IPS-NIHi7 (cell line): ENCODE data around the gene PDSS2.
A peak's percentile ranks its signal among the peaks of the same experiment; 100 is the strongest.
"Not testable (repeated sequence)": the region's sequence is repeated elsewhere in the genome, so short reads cannot be mapped to it uniquely, and the experiment has no call there.

Source experiments
- DNase-seq: peaks from one replicate; pipeline ENCODE4 v3.0.0; 2012; ENCODE audit warnings: mixed read lengths; ENCODE audit errors: extremely low spot score

The PDSS2 gene

DNA sequence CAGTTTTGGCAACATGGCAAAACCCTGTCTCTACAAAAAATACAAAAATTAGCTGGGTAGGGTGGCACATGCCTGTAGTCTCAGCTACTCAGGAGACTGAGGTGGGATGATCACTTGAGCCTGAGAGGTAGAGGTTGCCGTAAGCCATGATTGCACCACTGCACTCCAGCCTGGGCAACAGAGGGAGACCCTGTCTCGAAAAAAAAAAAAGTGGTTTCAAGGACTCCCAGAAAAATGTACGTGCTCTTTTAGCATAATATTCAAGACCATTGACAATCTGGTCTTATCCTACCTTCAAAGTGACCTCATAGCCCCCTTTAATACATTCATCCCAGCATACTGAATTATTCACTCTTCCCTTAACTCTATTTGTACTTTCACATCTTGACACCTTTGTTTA, 16.0 kb upstream of the PDSS2 start:
- not testable (repeated sequence) for DNase-seq

DNA sequence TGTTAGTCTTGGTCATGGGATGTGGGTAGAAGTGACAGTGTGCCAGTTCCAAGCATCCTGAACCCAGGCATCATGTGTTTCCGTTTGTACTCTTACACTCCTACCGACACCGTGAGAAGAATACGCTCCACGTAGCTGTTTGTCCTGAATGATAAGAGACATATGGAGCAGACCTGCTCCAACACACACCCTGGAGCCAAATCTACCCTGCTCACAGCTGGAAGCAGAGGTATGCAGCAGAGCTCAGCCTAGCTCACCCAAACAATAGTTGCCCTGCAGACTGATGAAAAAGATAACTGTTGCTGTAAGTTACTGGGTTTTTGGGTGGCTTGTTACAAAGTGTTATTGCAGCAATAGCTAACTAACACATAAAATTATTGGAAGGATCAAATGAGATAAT, 14.3 kb upstream of the PDSS2 start:
- no peak for DNase-seq

DNA sequence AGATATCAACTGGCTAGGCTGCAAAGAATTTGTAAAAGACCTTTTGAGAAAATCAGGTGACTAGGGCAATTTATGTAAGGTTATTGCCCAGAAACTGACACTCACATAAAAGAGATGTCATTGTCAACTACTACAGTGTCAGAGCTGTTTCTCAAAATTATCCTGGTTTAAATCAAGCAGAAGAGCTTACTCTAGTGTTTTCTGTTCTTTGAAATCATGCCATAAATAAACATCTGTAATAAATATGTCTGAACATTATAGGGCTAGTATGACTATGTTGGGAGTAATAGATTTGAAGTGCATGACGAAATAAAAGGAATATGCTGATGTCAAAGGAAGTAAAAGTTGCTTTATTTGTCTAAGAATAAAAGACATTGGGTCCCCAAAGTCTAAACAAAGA, 11.0 kb upstream of the PDSS2 start:
- DNase-seq: no peak

DNA sequence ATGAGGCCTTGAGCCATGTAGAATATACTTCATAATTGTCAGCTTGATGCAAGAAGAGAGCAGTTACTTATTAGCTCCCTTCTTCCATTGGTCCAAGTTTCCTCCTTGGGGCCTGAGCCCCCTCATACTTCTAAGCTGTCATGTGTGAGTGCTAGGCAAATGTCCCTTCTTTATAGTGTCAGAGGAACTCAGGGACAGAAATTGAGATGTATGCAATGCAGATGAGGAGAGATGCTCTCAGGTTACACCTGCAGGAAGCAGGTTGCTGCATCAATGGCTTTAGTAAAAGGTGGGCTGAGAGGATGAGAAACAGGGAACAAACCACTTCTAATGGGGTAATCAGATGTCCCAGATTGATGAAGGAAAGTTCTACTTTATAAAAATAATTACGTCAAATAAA, 6.7 kb upstream of the PDSS2 start:
- DNase-seq: no peak

DNA sequence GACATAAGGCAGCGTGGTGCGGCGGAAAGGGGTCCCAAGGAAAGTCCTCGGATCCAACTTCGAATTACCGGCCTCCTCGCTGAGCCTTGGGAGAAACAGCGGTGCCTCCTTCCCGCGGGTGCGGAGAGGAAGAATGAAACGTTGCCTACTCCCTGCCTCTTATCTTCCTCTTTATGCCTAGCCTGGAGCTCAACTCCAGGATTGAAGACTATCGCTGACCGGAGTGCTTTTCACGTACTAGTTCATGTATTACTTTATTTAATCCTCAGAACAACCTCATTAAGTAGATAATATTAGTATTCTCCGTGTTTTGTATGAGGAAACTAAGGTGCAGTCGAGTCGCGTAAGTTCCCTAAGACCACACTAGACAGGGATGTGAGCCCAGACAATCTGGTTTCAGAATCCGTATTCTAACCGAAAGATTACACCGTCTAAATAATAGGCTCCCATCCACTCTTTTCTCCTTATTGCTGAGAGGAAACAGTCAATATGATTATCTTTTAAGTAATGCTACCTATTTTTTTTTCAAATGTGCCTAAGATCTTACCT, 793 bp upstream of the PDSS2 start:
- peak; percentile 36 for DNase-seq

DNA sequence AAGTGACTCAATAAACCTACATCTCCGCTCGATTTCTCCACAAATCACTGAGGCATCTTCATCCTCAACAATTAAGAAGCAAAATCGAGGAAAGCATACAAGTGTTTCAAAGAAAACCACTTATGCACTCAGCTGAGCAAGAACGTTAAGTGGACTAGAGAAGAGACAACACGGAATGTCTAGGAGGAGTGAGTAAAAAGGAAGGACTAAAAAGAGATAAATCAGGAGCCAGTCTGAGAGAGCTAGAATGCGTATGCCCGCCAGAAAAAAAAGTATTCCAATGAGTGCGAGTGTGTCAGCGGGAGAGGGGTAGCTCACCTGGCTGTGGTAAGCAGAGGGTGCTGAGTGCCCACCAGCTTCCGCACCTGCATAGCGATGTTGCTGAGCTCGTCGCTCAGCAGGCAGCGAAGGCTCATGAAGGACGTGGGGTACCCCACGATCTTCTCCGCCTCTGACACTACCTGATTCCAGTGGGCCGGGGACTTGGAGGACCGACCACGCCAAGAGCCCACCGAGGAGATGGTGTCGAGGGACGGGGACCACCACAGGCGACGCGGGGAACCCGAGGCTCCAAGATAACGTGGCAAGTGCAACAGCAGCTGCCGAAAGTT, 587 bp downstream of the PDSS2 start:
- DNase-seq: peak; percentile 47

DNA sequence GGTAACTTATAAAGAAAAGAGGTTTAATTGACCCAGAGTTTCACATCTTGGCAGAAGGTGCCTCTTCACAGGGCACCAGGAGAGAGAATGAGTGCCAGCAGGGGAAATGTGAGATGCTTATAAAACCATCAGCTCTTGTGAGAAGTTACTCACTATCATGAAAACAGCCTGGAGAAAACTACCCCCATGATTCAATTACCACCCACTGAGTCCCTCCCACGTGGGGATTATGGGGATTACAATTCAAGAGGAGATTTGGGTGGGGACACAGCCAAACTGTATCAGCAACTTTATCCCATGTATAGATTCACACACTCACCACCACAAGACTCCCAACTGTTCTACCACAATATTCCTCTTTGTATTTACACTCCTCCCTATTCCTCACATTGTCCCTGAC, 10.6 kb downstream of the PDSS2 start:
- DNase-seq: no peak

DNA sequence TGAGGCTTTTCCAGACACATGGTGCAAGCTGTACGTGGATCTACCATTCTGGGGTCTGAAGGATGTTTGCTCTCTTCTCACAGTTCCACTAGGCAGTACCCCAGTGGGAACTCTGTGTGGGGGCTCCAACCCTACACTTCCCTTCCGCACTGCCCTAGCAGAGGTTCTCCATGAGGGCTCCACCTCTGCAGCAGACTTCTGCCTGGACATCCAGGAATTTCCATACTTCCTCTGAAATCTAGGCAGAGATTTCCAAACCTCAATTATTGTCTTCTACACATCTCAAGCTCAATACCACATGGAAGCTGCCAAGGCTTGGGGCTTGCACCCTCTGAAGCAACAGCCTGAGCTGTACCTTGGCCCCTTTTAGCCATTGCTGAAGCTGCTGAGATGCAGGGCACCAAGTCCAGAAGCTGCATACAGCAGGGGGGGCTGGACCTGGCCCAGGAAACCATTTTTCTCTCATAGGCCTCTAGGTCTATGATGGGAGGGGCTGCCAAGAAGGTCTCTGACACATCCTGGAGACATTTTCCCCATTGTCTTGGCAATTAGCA, 11.6 kb downstream of the PDSS2 start:
- DNase-seq: no peak

DNA sequence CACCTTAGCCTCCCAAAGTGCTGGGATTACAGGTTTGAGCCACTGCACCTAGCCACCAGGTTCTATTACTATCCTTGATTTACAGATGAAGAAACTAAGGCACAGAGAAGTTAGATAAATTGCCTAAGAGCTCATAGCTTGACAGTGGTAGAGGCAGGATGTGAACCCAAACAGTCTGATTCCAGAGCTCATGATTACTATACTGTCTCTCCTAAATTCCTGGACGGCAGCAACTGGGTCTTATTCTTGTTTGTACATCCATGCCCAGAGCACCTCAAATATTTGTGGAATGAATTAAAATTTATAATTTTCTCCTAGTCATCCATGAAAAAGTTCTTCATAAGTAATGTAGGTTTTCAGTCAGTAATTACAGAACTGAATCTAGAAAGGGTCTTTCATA, 15.1 kb downstream of the PDSS2 start:
- no peak for DNase-seq

DNA sequence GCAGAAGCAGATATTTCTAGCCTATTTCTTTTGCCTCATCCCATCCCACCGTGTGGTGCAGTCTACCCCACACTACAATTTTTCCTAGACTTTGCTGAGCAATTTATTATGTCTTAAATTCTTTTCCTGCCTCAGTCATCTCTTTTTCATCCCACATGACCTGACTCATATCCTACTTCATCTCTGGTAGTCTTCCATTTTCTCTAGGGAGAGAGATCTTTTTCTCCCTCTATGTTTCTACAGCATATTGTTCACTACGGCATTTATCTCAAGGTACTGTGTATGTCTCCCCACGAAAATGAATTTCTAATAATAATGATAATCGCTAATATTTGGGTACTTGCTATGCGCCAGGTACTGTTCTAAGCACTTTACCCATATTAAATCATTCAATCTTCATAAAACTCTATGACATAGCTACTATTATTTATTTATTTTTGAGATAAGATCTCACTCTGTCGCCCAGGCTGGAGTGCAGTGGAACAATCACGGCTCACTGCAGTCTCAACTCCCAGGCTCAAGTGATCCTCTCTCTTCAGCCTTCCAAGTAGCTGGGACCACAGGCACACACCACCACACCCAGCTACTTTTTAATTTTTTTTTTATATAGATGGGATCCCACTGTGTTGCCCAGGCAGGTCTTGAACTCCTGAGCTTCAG, 15.6 kb downstream of the PDSS2 start:
- no peak for DNase-seq

DNA sequence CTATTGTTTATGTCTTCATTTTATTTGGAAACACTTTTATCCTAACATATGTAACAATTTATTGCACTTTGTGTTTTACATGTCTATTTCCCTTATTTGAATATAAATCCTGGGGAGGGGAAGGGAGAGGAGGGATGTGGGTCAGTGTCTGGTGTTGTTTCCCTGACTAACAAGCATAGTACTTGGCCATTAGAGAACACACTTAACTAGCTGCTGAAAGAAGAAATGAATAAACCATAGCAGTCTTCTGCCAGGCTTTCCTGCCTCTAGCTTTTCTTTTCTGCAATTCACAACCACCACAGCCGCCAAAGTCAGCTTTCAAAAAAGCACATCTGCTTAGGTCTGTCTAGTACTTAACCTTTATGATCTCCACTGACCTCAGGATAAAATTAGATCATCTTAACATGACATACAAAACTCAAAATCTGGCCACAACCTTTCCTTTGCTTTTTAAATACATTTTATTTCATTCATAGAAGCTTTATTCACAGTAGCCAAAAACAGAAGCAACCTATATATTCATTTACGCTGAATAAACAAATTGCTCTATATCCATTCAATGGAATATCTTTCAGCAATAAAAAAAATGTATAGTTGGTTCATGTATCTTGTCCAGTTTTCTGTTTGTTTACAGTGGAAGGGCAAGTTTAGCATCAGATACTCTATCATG, 16.3 kb downstream of the PDSS2 start:
- no peak for DNase-seq

DNA sequence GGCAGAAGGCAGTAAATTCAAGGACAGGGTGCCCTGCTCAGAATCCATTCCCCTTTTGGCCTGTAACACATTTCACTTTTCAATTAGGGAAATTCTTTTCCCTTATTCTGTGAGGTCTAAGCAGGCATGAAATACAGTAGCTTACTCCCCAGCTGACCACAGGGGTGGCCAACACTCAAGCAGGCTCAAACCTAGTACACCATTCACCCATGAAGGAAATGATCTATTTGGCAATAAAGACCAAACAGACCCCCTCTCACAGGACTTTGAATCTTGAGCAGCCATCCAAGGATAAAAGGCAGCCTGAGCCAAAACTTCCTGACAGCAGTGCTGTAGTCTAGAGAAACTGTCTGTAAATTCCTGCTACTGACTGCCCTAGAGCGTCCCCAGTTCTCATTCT, 17.7 kb downstream of the PDSS2 start:
- no peak for DNase-seq

DNA sequence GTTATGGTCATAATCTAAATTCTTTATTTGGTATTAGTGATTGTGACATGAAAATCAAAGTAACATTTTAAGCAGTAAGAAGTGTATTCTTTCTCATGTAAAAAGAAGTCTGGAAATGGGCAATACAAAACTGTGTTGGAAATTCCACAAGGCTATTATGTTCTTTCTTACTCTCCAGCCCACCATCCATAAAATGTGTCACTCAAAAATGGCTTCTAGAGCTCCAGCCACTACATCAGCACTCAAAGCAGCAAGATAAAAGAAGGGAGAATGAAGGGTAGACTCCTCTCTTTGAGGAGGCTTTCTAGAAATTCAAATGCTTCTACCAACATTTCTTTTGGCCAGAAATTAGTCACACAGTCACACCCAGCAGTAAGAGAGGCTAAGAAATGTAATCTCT, 18.4 kb downstream of the PDSS2 start:
- DNase-seq: no peak

DNA sequence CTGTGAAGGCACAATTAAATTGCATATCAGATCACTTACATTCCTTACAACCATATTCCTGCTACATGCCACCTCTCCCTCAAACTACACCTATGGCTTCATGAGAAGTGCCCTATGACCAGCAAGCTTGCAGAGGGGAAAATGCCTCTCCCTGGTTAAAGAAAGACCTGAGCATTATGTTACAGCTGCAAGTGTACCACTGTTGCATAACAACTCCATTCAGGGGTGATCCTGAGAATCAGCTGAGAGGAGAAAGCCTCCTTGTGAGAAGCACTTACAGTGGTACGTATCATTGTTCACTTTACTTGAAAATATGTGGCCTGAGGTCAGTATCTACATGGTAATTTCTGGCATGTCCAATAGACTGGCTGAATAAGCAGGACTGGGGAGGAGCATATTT, 20.0 kb downstream of the PDSS2 start:
- DNase-seq: no peak

DNA sequence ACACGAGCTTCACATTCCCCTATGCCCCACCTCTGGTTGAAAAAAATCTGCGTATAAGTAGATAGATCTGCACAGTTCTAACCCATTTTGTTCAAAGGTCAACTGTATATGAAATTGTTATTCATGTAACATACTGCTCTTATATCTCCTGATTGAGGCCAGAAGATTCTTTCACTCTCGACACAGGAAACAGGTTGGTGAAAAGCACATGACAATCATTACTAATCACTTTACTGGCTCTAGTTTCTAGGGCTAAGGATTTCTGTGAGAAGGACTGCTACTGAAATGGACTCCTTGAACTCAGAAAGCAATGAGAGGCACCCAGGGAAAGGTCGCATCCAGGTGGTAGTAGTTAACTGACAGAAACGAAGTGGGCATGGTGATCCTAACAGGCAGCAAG, 21.7 kb downstream of the PDSS2 start:
- no peak for DNase-seq

DNA sequence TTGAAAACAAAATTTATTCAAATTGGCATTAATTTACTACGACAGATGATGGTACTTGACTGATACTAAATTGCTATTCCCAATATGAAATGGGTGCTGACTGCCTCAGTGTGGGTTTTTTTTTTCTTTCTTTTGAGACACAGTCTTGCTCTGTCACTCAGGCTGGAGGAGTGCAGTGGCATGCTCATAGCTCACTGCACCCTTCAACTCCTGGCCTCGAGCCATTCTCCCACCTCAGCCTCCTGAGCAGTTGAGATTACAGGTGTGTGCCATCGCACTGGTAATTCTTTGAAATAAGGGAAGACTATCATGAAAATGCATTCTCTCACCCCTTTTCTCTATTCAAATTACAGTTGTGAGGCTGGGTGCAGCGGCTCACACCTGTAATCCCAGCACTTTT, 22.5 kb downstream of the PDSS2 start:
- DNase-seq: no peak

DNA sequence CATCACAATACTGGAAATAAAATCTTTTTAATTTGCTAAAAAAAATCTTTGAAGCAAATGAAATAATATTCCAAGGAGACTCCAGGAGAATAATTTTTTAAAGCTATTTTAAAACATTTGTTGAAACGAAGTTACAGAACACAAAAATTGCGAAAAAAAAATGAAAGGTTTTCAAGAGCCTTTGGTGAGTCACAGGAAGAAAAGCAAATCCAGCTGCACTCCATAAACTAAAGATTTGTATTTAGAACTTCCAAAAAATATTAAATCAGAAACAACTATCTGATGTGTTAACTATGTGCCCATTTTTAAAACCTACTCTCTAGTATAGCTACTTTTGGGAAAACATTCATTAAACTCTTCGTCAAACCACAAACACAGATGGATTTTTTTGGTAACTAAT, 23.6 kb downstream of the PDSS2 start:
- DNase-seq: no peak

DNA sequence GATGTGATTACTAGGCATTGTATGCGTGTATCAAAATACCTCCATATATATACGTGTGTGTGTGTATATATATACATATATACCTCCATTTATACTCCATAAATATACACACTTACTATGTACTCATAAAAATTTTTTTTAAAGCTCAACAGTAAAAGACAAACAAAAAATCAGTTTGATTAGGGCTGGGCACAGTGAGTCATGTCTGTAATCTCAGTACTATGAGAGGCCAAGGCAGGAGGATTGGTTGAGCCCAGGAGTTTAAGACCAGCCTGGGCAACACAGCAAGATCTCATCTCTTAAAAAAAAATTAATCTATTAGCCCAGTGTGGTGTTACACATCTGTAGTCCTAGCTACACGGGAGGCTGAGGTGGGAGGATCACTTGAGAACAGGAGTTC, 24.6 kb downstream of the PDSS2 start:
- no peak for DNase-seq

DNA sequence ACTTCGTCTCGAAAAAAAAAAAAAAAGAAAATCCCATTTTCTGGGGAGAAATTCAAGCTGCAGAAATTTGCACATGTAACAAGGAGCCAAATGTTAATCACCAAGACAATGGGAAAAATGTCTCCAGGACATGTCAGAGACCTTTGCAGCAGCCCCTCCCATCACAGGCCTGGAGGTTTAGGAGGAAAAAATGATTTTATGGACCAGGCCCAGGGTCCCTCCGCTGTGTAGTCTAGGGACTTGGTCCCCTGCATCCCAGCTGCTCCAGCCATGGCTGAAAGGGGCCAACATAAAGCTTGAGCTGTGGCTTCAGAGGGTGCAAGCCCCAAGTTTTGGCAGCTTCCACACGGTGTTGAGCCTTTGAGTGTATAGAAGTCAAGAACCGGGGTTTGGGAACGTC, 33.4 kb downstream of the PDSS2 start:
- DNase-seq: not testable (repeated sequence)

DNA sequence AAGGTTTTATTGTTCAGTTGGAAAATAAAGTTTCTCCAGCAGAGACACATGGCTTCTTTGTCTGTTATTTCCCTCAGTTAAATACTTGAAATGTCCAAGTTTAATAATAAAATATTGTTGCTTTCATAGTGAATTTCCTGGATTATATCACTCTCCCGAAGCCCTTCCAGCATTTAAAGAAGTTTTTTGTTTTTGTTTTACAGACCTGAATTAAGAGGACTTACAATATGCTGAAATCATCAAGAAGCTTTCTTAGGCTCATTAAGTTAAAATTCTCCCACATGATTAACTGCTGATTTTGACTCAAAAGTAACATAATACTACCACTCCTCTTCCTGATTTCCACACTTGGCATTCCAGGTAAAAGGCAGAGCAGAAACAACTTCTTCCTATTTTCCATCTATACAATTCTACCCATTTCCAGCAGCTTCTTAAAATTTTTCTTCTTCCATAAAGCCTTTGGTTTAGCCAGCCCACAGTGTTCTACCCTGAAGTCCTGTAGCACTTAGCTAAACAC, 35.8 kb downstream of the PDSS2 start:
- no peak for DNase-seq

DNA sequence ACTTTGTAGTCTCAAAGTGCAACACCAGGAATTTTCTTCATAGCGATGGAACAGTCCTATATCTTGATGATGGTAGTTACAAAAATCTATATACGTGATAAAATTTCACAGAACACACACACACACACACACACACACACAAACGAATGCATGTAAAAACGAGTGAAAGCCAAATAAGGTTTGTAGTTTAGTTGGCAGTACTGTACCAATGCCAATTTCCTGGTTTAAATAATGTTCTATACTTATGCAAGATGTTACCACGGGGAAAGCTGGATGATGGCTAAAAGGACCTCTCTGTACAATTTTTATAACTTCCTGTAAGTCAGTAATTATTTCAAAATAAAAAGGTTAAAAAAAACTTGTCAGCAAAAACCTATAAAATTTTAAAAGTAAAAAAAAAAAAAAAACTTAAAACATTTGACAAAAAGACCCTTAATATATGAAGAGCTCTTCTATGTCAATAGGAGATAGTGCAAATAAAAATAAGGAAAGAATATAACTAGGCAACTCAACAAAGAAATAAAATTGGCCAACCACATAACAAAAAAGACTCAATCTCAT, 37.6 kb downstream of the PDSS2 start:
- DNase-seq: no peak

DNA sequence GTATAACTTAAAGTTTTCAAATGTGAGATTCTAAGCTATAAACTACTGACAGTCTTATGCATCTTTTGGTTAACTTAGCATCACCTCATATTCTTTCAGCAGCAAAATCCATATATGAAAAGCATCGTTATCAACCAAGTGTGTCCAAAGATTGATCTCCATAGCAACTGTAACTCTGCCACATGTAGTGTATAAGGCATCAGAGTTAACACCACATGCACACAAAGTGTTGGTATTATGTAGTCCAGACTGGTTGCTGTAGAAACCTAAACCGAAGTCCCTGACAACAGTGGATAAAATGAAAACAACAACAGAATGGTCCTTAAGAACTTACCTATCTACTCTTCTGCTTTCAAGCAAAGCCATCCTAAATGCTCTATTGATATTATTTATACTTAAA, 39.6 kb downstream of the PDSS2 start:
- DNase-seq: no peak
